LNCaP clone FGC (cell line): Measurements from ENCODE around the gene SLC17A5.

Source experiments
- DNase-seq: peaks from one replicate; pipeline ENCODE4 v3.0.0-alpha.2; 2011; ENCODE audit warnings: low read depth
- H3K4me3 ChIP-seq: 2 replicates; pipeline ENCODE4 v1.5.1; 2011; ENCODE audit warnings: mild to moderate bottlenecking, low read depth, low read length, control low read depth
- TF ChIP-seq, protein P1 (sequence below): IDR thresholded peaks from 2 replicates; pipeline ENCODE4 v1.5.1; 2012; ENCODE audit warnings: mild to moderate bottlenecking; ENCODE audit not compliant: control insufficient read depth, insufficient read depth; ENCODE audit errors: extremely low read depth

The SLC17A5 gene

DNA sequence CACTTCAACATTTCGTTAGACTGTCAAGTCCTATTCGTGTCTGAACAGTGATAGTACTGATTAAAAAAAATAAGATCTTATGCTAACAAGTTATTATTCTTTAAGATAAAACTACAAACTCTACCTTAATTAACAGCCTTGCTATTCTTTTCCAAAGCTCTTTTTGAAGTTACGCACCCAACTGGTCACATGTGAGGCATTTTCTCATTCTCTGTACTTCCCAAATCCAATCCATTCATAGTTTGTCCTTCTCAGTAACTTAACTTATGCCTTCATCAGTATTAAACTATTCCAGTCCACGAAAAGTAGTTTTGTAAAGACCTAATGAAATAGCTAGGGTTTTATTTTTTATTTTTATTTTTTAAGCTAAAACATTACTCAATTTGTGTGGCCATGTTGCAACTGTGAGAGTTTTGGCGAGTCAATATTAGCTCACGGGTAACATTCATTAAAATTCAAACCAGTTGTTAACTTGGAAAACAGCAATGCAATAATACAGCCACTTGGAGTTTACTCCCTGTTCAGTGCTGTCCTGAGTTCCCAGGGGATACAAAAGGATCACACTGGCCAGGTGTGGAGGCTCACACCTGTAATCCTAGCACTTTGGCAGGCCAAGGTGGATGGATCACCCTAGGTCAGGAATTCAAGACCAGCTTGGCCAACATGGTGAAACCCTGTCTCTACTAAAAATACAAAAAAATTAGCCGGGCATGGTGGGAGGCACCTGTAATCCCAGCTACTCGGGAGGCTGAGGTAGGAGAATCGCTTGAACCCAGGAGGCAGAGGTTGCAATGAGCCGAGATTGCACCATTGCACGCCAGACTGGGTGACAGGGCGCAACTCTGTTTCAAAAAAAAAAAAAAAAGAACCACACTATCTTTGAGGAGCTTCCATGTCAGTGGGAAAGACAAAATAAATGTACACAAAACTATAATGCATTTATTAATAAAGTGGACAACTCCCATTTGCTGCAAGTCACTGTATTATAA, 105.0 kb downstream of the SLC17A5 start:
- no peak for DNase-seq
- no peak overlapping the region for H3K4me3 ChIP-seq
- TF ChIP-seq, protein P1, sequence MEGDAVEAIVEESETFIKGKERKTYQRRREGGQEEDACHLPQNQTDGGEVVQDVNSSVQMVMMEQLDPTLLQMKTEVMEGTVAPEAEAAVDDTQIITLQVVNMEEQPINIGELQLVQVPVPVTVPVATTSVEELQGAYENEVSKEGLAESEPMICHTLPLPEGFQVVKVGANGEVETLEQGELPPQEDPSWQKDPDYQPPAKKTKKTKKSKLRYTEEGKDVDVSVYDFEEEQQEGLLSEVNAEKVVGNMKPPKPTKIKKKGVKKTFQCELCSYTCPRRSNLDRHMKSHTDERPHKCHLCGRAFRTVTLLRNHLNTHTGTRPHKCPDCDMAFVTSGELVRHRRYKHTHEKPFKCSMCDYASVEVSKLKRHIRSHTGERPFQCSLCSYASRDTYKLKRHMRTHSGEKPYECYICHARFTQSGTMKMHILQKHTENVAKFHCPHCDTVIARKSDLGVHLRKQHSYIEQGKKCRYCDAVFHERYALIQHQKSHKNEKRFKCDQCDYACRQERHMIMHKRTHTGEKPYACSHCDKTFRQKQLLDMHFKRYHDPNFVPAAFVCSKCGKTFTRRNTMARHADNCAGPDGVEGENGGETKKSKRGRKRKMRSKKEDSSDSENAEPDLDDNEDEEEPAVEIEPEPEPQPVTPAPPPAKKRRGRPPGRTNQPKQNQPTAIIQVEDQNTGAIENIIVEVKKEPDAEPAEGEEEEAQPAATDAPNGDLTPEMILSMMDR, result no peak

DNA sequence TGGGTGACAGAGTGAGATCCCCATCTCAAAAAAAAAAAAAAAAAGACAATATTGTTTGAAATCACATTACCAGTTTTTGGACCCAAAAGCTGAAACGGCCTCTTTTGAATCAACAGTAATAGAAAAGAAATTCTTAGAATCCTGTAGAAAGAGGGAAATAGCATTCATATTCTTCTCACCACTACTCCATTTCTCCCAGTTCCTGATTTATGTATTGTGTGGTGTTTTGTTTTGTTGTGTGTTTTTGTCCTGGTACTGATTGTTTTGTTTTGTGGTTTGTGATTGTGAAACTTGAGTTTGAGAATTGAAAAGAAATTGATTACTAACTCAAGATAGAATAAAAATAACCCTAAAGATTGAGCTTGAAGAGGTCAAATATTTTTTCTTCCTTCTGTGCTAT, 106.8 kb downstream of the SLC17A5 start:
- TF ChIP-seq, protein P1, result no peak
- no peak for DNase-seq
- H3K4me3 ChIP-seq, result no peak overlapping the region
